Esophagus (tissue), 2 donors: ENCODE measurements around the gene MST1R. TPM values are rescaled to one million over a fixed set of nuclear protein-coding genes. Genes with fewer than 3 reads are reported as not detected.
"Not testable (repeated sequence)": the region's sequence is repeated elsewhere in the genome, so short reads cannot be mapped to it uniquely, and the experiment has no call there.

Experiments
- H3K27ac ChIP-seq, 2 donors: one replicate each; pipeline ENCODE4 v1.5.1; 2013; ENCODE audit warnings: low read depth in 2 of 2, mild to moderate bottlenecking in 2 of 2, inconsistent platforms in 1 of 2, low read length in 1 of 2, moderate library complexity in 1 of 2
- H3K27me3 ChIP-seq, 2 donors: one replicate each; pipeline ENCODE4 v1.6.1; 2013; ENCODE audit warnings: low read length in 2 of 2, control low read depth in 1 of 2, mild to moderate bottlenecking in 1 of 2; ENCODE audit not compliant: insufficient read depth in 2 of 2, control insufficient read depth in 1 of 2
- H3K36me3 ChIP-seq, 2 donors: one replicate each; pipeline ENCODE4 v1.6.1; 2013; ENCODE audit warnings: low read length in 1 of 2; ENCODE audit not compliant: control insufficient read depth in 2 of 2, insufficient read depth in 2 of 2
- H3K4me1 ChIP-seq, 2 donors: one replicate each; pipeline ENCODE4 v1.6.1; 2013; ENCODE audit warnings: low read length in 1 of 2; ENCODE audit not compliant: control insufficient read depth in 2 of 2, insufficient read depth in 2 of 2
- H3K4me3 ChIP-seq, 2 donors: one replicate each; pipeline ENCODE4 v1.5.1; 2013; ENCODE audit warnings: low read length in 2 of 2, mild to moderate bottlenecking in 2 of 2, low read depth in 1 of 2, moderate library complexity in 1 of 2
- H3K9me3 ChIP-seq, 2 donors: one replicate each; pipeline ENCODE4 v1.6.1; 2013; ENCODE audit warnings: mild to moderate bottlenecking in 2 of 2, low read depth in 1 of 2, low read length in 1 of 2, moderate library complexity in 1 of 2; ENCODE audit not compliant: control insufficient read depth in 2 of 2, insufficient read depth in 1 of 2
- WGBS, 2 donors: extraction: QIAGEN DNeasy Blood & Tissue Kit; methylation state at CpG; one replicate each; pipeline ENCODE4 v1.1.7; 2013; 5-methylcytosine and 5-hydroxymethylcytosine counted together
- polyA plus RNA-seq, 2 donors: library from polyadenylated mRNA; stranded (reverse); fragments of 200-250 nt; gene quantifications; one replicate each; pipeline ENCODE4 v1.2.3, GENCODE V29; 2013
- donor health status: healthy with polysubstance abuse.
- donor health status: Bipolar disorder and iron deficiency.

The MST1R gene
- polyA plus RNA-seq, 2 donors: 23.6 to 53.4 TPM

DNA sequence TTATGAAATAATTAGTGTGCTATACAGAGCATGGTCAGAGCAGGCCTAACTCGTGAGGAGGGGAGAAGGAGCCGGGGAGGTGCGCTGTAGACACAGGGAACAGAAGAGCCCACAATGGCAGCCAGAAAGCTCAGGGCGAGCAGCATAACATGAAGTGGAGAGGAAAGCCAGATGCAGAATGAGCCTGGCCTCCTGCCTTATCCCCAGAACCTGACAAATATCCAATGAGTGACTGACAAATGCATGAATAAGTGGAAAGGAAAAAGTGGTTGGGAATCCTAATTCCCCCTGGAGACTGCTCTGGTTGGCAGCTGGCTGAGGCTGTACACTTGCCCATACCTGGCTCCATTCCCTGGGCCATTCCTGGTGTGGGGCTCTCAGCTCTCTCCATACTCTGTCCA lies 9.2 kb upstream of the MST1R start:
- Histone ChIP-seq H3K36me3 (peaks cover 5 to 20% of the 10 kb centered on the region in 2 donors), H3K4me3 (no peak overlapping the region), H3K27me3 (no peaks in the 10 kb centered on the region), H3K4me1 (peaks cover 0 to 2% of the 10 kb centered on the region in 2 donors), H3K9me3 (no peaks in the 10 kb centered on the region), H3K27ac (no peak overlapping the region)
- 88 to 95% methylated on average over 4 of the region's 4 CpGs for WGBS, 2 donors

DNA sequence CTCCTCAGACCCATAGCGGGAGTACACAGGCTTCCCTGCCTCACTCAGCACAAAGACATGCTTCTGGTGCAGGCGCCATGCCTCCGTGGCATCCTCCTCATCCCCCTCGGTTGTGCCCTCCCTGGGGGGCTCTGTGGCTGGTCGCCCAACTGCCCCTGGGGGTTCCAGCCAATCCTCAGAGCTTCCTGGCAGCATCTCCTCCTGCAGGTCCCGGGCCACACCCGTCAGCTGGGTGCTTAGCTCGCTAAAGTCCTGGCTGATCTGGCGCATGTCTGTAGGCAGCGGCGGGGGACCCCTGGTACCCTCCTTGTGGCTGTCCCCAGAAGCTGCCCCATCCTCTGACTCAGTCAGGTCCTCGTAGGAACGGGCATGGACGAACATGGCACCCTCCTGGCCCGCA lies 7.9 kb upstream of the MST1R start:
- peaks cover 5 to 20% of the 10 kb centered on the region in 2 donors for H3K36me3 ChIP-seq
- 88 to 89% methylated on average over 15 of the region's 15 CpGs for WGBS, 2 donors

GRCh38 chr3:49911124-49911420 lies 7.4 kb upstream of the MST1R start:
- peaks cover 5 to 20% of the 10 kb centered on the region in 2 donors for H3K36me3 ChIP-seq
- no peak overlapping the region for H3K4me3 ChIP-seq
- no peaks in the 10 kb centered on the region for H3K9me3 ChIP-seq
- H3K27ac ChIP-seq: no peak overlapping the region
- WGBS, 2 donors: 96 to 100% methylated on average over 2 of the region's 2 CpGs
- peaks cover 0 to 4% of the 10 kb centered on the region in 2 donors for H3K4me1 ChIP-seq
- H3K27me3 ChIP-seq: no peaks in the 10 kb centered on the region

More for the DNA sequence above, 7.9 kb upstream of the MST1R start:
- Histone ChIP-seq H3K4me3 (no peak overlapping the region), H3K4me1 (peaks cover 0 to 2% of the 10 kb centered on the region in 2 donors), H3K27me3 (no peaks in the 10 kb centered on the region), H3K27ac (no peak overlapping the region), H3K9me3 (no peaks in the 10 kb centered on the region)

DNA sequence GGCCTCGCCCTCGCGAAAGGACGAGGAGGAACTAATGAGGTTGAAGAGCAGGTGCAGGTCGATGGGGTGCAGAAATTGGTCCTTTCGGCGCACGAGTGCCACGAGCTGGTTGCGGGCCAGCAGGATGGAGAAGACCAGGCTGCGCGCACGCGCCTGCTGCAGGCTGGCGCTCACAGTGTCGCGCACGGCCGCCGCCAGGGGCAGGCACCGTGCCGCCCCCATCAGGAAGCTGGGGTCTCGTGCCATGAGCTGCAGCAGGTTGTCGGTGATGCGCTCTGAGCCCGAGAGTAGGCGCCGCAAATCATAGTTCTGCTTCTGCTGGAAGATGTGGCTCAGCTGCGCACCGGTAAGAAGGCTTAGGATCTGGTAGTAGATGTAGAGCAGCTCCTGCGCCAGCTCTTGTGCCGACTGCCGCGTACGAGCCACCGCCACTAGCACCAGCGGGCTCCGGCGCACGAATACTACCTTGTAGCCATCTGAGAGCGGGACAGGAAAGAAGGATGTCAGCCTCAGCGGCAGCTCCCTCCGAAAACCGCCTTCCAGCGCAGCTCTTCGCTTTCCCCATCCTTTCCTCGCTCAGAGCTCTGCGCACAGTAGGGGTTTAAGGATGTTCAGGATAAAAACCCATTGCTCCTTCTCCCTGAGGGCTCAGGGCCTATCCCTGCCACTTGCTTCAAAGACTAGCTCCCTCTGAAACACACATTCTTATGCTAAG lies 6.9 kb upstream of the MST1R start:
- H3K36me3 ChIP-seq: peaks cover 5 to 20% of the 10 kb centered on the region in 2 donors
- no peaks in the 10 kb centered on the region for H3K27me3 ChIP-seq
- no peaks in the 10 kb centered on the region for H3K9me3 ChIP-seq
- peaks cover 0 to 4% of the 10 kb centered on the region in 2 donors for H3K4me1 ChIP-seq
- 85 to 87% methylated on average over 48 of the region's 48 CpGs for WGBS, 2 donors
- no peak overlapping the region for H3K27ac ChIP-seq
- H3K4me3 ChIP-seq: no peak overlapping the region

DNA sequence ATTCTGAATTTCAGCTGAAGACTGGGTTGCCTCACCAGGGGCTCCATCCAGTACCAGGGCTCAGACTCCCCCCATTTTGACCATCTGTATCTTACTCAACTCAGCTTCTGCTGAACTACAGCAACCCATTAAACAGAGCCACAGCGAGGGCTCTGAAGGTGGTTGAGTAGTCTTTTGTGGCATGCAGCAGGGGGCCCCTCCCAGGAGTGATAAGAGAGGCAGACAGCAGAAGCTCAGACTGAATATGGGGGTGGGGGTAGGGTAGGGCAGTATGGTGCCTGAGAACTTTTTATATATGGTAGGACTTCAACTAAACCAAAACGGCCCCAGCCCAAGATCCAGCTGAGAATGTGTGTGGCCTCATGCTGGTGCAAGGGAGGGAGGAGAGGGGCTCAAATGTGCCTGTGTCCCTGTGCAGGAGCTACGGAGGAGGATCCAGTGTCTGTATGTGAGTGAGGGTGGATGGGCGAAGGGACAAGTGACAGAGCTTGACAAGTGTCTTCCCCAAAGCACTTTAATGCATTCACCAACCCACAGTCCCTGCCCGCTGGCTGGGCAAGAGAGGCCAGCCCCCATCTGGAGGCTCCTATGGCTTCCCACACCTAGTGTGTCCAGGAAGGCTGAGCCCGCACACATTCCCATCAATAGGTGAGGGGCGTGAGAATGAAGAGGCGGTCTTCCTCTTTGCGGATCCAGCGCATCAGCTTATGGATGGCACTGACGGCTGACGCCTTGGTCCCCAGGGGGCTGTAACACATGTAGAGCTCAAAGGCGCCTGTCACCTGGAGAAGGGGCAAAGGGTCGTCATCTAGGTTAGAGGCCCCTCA lies 4.9 kb upstream of the MST1R start:
- peaks cover 5 to 20% of the 10 kb centered on the region in 2 donors for H3K36me3 ChIP-seq
- H3K27me3 ChIP-seq: no peaks in the 10 kb centered on the region
- H3K27ac ChIP-seq: no peak overlapping the region
- H3K4me3 ChIP-seq: no peak overlapping the region
- peaks cover 0 to 9% of the 10 kb centered on the region in 2 donors for H3K4me1 ChIP-seq
- WGBS, 2 donors: 94 to 95% methylated on average over 14 of the region's 14 CpGs
- no peaks in the 10 kb centered on the region for H3K9me3 ChIP-seq

- Histone ChIP-seq H3K27ac (peak overlapping the region; percentile 45 to 75), H3K4me1 (peaks cover 2 to 24% of the 10 kb centered on the region in 2 donors), H3K27me3 (no peaks in the 10 kb centered on the region), H3K4me3 (no peak overlapping the region), H3K36me3 (peaks cover 0 to 10% of the 10 kb centered on the region in 2 donors), H3K9me3 (no peaks in the 10 kb centered on the region)
- 9 to 12% methylated on average over 15 of the region's 15 CpGs for WGBS, 2 donors
Observed at GRCh38 chr3:49906073-49906743, 2.5 kb upstream of the MST1R start.

DNA sequence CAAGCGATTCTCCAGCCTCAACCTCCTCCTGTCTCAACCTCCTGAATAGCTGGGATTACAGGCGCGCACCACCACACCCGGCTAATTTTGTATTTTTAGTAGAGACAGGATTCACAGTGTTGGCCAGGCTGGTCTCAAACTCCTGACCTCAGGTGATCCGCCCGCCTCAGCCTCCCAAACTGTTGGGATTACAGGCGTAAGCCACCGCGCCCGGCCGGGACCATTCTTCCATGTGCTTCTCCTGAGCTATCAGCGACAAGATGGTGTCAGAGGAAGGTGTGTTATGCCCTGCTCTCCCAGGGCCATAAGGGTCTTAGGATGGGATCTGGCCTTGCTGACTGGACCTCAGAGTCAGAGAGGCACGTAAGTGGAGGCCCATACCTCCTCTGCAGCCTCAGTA lies 775 bp upstream of the MST1R start:
- H3K4me3 ChIP-seq: not testable (repeated sequence)
- WGBS, 2 donors: 92% methylated on average over 13 of the region's 13 CpGs

DNA sequence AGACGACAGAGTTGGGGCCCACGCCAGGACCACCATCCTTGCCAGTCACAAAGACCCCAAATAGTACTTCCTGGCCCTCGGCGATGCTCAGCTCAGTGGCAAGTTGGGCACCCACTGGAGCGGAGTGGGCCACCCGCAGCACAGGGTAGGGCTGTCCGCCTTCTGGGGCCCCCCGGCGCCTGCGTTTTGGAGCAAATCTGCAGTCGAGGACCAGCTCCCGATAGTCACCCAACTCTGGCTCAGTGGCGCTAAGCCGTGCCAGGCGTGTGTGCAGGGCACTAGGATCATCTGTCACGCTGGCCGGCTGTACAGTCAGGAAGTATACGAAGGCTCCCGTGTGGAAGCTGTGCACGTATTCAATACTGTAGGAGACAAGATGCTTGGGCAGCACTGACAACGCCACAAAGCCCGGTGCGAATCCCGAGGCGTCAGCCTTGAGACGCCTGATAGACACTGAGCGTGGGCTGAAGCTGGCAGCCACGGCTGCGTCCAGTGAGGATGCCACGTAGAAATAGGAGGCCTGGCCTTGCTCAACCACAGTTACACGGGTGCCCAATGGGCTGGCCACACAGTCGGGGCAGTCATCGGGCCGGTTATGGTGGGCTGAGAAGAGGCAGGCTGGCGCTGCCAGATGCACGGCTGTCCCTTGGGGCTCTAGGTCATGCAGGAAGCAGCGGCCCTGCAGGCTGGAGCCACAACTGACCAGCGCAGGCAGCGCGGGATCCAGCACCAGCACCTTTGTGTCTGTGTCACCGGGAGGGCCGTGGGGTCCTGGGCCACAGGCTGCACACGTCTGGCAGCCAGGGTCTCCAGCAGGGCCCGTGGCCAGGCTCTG lies 945 bp downstream of the MST1R start:
- WGBS, 2 donors: 57 to 74% methylated on average over 44 of the region's 44 CpGs
- peaks cover 2 to 42% of the 10 kb centered on the region in 2 donors for H3K4me1 ChIP-seq

More for the DNA sequence above, 775 bp upstream of the MST1R start:
- H3K27ac ChIP-seq: peak overlapping the region in 1 of 2 donors; percentile 86
- not testable (repeated sequence) for H3K9me3 ChIP-seq, H3K27me3 ChIP-seq, H3K36me3 ChIP-seq
- H3K4me1 ChIP-seq: peaks cover 2 to 37% of the 10 kb centered on the region in 2 donors

More for the DNA sequence above, 945 bp downstream of the MST1R start:
- no peaks in the 10 kb centered on the region for H3K27me3 ChIP-seq
- peak overlapping the region; percentile 81 to 86 for H3K27ac ChIP-seq
- H3K4me3 ChIP-seq: peak overlapping the region; percentile 44 to 50
- no peaks in the 10 kb centered on the region for H3K36me3 ChIP-seq
- no peaks in the 10 kb centered on the region for H3K9me3 ChIP-seq
